ENCODE data around the gene RNASET2.
A peak's percentile ranks its signal among the peaks of the same experiment; 100 is the strongest.

The RNASET2 gene

GRCh38 chr6:166956444-166957086, at the start of gene RNASET2:
RNASET2 (minus strand) TSS chr6:166956550; CDS start chr6:166956182, 368 bp downstream.
- peak; percentile 89 for DNase-seq

GRCh38 chr6:167005350-167006159, 49.2 kb upstream of the RNASET2 start:
- no peak for DNase-seq

GRCh38 chr6:167000759-167001158, 44.4 kb upstream of the RNASET2 start:
- no peak for DNase-seq

- no peak for DNase-seq
Observed at GRCh38 chr6:166999884-167000253, 43.5 kb upstream of the RNASET2 start.

- peak; percentile 96 for DNase-seq
Observed at GRCh38 chr6:166999145-166999883, 43.0 kb upstream of the RNASET2 start, which contains the start of gene CEP43. CEP43 (plus strand) TSS chr6:166999397; CDS start chr6:166999413, 16 bp downstream.

GRCh38 chr6:166998256-166999144, 42.1 kb upstream of the RNASET2 start:
- DNase-seq: peak; percentile 13

- peak; percentile 68 for DNase-seq
Observed at GRCh38 chr6:166997768-166998255, 41.5 kb upstream of the RNASET2 start.

GRCh38 chr6:166997348-166997747, 41.0 kb upstream of the RNASET2 start:
- no peak for DNase-seq

GRCh38 chr6:166996406-166996805, 40.1 kb upstream of the RNASET2 start:
- peak; percentile 74 for DNase-seq

- DNase-seq: peak; percentile 26
Observed at GRCh38 chr6:166989427-166990032, 33.2 kb upstream of the RNASET2 start.

- no peak for DNase-seq
Observed at GRCh38 chr6:166988674-166989201, 32.4 kb upstream of the RNASET2 start.

GRCh38 chr6:166987930-166988329, 31.6 kb upstream of the RNASET2 start:
- no peak for DNase-seq

- no peak for DNase-seq
Observed at GRCh38 chr6:166987448-166987847, 31.1 kb upstream of the RNASET2 start.

- no peak for DNase-seq
Observed at GRCh38 chr6:166980738-166981137, 24.4 kb upstream of the RNASET2 start.

GRCh38 chr6:166977621-166978525, 21.5 kb upstream of the RNASET2 start:
- peak; percentile 80 for DNase-seq

GRCh38 chr6:166976636-166977035, 20.3 kb upstream of the RNASET2 start:
- no peak for DNase-seq

GRCh38 chr6:166972101-166972500, 15.8 kb upstream of the RNASET2 start:
- DNase-seq: no peak

- DNase-seq: no peak
Observed at GRCh38 chr6:166971271-166971670, 14.9 kb upstream of the RNASET2 start.

GRCh38 chr6:166970776-166971175, 14.4 kb upstream of the RNASET2 start:
- no peak for DNase-seq

- DNase-seq: no peak
Observed at GRCh38 chr6:166970091-166970490, 13.7 kb upstream of the RNASET2 start.

Measured in fibroblast of skin of right biceps (primary cell).